ENCODE measurements around the gene ATRIP.

The ATRIP gene

GRCh38 chr3:48425281-48425812, 21.2 kb upstream of the ATRIP start:
- DNase-seq: no peak

GRCh38 chr3:48426401-48426909, 20.1 kb upstream of the ATRIP start:
- DNase-seq: no peak

- no peak for DNase-seq
These were observed 19.4 kb upstream of the ATRIP start for GRCh38 chr3:48426944-48427629.

GRCh38 chr3:48427630-48427962, 18.9 kb upstream of the ATRIP start:
- DNase-seq: no peak

- DNase-seq: no peak
These were observed 18.4 kb upstream of the ATRIP start for GRCh38 chr3:48428088-48428571.

- no peak for DNase-seq
These were observed 17.8 kb upstream of the ATRIP start for GRCh38 chr3:48428572-48429316.

GRCh38 chr3:48429317-48429959, 17.1 kb upstream of the ATRIP start:
- DNase-seq: peak; percentile 78

- no peak for DNase-seq
These were observed 16.4 kb upstream of the ATRIP start, which contains the start of gene PLXNB1 for GRCh38 chr3:48429960-48430707. Gene PLXNB1 (minus strand): TSS chr3:48430086. CDS start chr3:48424611, 5,475 bp downstream.

GRCh38 chr3:48430708-48431101, 15.8 kb upstream of the ATRIP start:
- DNase-seq: no peak

- DNase-seq: no peak
These were observed 15.1 kb upstream of the ATRIP start for GRCh38 chr3:48431224-48432029.

GRCh38 chr3:48432411-48433371, 13.8 kb upstream of the ATRIP start:
- no peak for DNase-seq

- DNase-seq: no peak
These were observed 12.9 kb upstream of the ATRIP start for GRCh38 chr3:48433472-48434118.

- no peak for DNase-seq
These were observed 11.8 kb upstream of the ATRIP start for GRCh38 chr3:48434591-48435222.

GRCh38 chr3:48435223-48435595, 11.3 kb upstream of the ATRIP start:
- DNase-seq: no peak

GRCh38 chr3:48435774-48436476, 10.6 kb upstream of the ATRIP start:
- peak; percentile 86 for DNase-seq

- DNase-seq: no peak
These were observed 10.1 kb upstream of the ATRIP start for GRCh38 chr3:48436477-48436787.

- no peak for DNase-seq
These were observed 9.7 kb upstream of the ATRIP start for GRCh38 chr3:48436855-48437254.

- DNase-seq: no peak
These were observed 8.7 kb upstream of the ATRIP start for GRCh38 chr3:48437812-48438211.

Measured in activated T-cell treated with anti-CD3 and anti-CD28 coated beads, Interleukin-2, amount 50 U/mL, for 1 hour (primary cell).